Measurements from ENCODE around the gene SLC25A13. TPM values are rescaled to one million over a fixed set of nuclear protein-coding genes. Genes with fewer than 3 reads are reported as not detected.

The SLC25A13 gene
- total RNA-seq, 1 experiment from 2014 or later: 71.7 TPM

DNA sequence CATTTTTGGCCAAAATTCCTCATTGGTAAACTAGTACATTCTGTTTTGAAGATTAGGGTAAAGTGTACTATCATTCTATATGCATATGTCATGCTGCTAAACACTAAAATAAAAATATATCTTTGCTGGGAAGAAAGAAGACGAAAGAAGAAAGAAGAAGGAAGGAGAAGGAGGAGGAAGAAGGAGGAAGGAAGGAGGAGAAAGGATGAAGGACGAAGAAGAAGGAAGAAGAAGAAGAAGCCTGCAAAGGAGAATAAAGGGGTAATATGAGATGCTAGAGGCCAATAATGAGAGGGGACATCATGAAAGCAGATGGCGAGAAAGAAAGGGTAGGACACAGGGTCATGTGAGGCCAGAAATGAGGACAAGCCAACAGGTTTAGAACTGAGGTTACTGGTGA is 8.0 kb downstream of the SLC25A13 start:
- WGBS (ENCODE audit: extremely low coverage, insufficient read length, low lambda C conversion rate): no CpG with 5 or more reads among the region's 3 CpGs
- Histone ChIP-seq H4K8ac (replicated peaks; ENCODE audit: insufficient read length, low read depth, low read length) (no peak overlapping the region), H2AFZ (ENCODE audit: low read length) (no peak overlapping the region), H3K9me3 (ENCODE audit: control insufficient read depth, low read depth, low read length) (no peaks in the 10 kb centered on the region), H2BK5ac (ENCODE audit: insufficient read length, low read length) (no peak overlapping the region), H4K5ac (ENCODE audit: insufficient read length, low read depth, low read length) (no peak overlapping the region), H2BK20ac (ENCODE audit: low read depth, low read length, poor library complexity, severe bottlenecking) (no peak overlapping the region), H3T11ph (ENCODE audit: low read length) (no peak overlapping the region), H2AK5ac (ENCODE audit: insufficient read length, low read length) (no peak overlapping the region), H3K18ac (ENCODE audit: insufficient read length, low read depth, low read length) (no peak overlapping the region), H2BK15ac (ENCODE audit: low read depth, low read length) (no peak overlapping the region), H3K79me1 (ENCODE audit: insufficient read depth, low read depth, low read length, poor library complexity, severe bottlenecking) (no peaks in the 10 kb centered on the region), H3K23me2 (ENCODE audit: insufficient read length, low read depth, low read length, poor library complexity, severe bottlenecking) (no peaks in the 10 kb centered on the region), H3K4me2 (ENCODE audit: insufficient read depth, insufficient read length, low read length) (no peak overlapping the region), H3K9ac (ENCODE audit: extremely low read depth, insufficient read length, low read length) (no peak overlapping the region), H2BK120ac (ENCODE audit: low read depth, low read length, poor library complexity, severe bottlenecking) (no peak overlapping the region), H2BK12ac (ENCODE audit: insufficient read length, low read depth, low read length) (no peak overlapping the region), H3K14ac (ENCODE audit: insufficient read depth, low read length) (no peak overlapping the region), H3K4ac (ENCODE audit: low read depth, low read length) (no peak overlapping the region), H3K4me1 (ENCODE audit: insufficient read depth, low read length) (peaks cover 12% of the 10 kb centered on the region; the same call in 1 of the 2 replicates), H4K20me1 (ENCODE audit: control insufficient read depth, insufficient read depth, insufficient read length) (no peaks in the 10 kb centered on the region), H3K23ac (ENCODE audit: insufficient read length, low read depth, low read length) (no peak overlapping the region), H3K27ac (ENCODE audit: insufficient read length, low read depth, low read length) (no peak overlapping the region), H3K56ac (ENCODE audit: insufficient read length, low read depth, low read length) (no peak overlapping the region), H3K27me3 (ENCODE audit: insufficient read depth, low read length) (no peaks in the 10 kb centered on the region), H4K91ac (ENCODE audit: insufficient read length, low read depth, low read length) (no peak overlapping the region), H3K79me2 (ENCODE audit: insufficient read depth, low read length) (peaks cover 9% of the 10 kb centered on the region; the same call in 1 of the 2 replicates)
- peaks cover 2 to 5% (median 5%) of the 10 kb centered on the region in 3 experiments; a peak in 4 of 7 replicates for H3K36me3 Mint-ChIP-seq (ENCODE audit: insufficient read depth in 1 of 3, low read depth in 3 of 3)
- no peaks in the 10 kb centered on the region for H3K9me3 Mint-ChIP-seq
- no peaks in the 10 kb centered on the region for H3K27me3 Mint-ChIP-seq (ENCODE audit: low read depth)
- H3K4me1 Mint-ChIP-seq: peaks cover 35 to 48% of the 10 kb centered on the region in 2 experiments
- no peak for DNase-seq
- H3K27ac Mint-ChIP-seq: no peak overlapping the region
- no peak overlapping the region for H3K4me3 Mint-ChIP-seq
- TF ChIP-seq, protein P1, sequence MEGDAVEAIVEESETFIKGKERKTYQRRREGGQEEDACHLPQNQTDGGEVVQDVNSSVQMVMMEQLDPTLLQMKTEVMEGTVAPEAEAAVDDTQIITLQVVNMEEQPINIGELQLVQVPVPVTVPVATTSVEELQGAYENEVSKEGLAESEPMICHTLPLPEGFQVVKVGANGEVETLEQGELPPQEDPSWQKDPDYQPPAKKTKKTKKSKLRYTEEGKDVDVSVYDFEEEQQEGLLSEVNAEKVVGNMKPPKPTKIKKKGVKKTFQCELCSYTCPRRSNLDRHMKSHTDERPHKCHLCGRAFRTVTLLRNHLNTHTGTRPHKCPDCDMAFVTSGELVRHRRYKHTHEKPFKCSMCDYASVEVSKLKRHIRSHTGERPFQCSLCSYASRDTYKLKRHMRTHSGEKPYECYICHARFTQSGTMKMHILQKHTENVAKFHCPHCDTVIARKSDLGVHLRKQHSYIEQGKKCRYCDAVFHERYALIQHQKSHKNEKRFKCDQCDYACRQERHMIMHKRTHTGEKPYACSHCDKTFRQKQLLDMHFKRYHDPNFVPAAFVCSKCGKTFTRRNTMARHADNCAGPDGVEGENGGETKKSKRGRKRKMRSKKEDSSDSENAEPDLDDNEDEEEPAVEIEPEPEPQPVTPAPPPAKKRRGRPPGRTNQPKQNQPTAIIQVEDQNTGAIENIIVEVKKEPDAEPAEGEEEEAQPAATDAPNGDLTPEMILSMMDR (conservative IDR thresholded peaks at IDR 0.05): no peak

Data from H9 (cell line).